CD4-positive, CD25-positive, alpha-beta regulatory T cell (primary cell): ENCODE measurements around the gene PCSK4. TPM values are rescaled to one million over a fixed set of nuclear protein-coding genes. Genes with fewer than 3 reads are reported as not detected.

ENCODE experiments used
- ATAC-seq, 2 donors: fragments of 150-1000 bp; cut with Tn5 transposase; one replicate each; pipeline ENCODE4 v1.10.0; 2021; ENCODE audit warnings: low read depth in 2 of 2, moderate number of reproducible peaks in 2 of 2, moderate library complexity in 1 of 2
- DNase-seq, 3 donors: peaks; one replicate each; pipeline versions ENCODE4 v3.0.0 to v3.0.0-alpha.2; 2012 to 2022; ENCODE audit warnings: mixed read lengths in 1 of 3
- H3K27ac ChIP-seq: one replicate; pipeline ENCODE4 v1.7.0; 2013; ENCODE audit warnings: mild to moderate bottlenecking, low read length; ENCODE audit not compliant: insufficient read depth, poor library complexity, severe bottlenecking
- H3K27me3 ChIP-seq: one replicate; pipeline ENCODE4 v1.7.0; 2013; ENCODE audit warnings: low read length; ENCODE audit not compliant: control insufficient read depth, insufficient read depth
- H3K36me3 ChIP-seq: one replicate; pipeline ENCODE4 v1.7.0; 2013; ENCODE audit warnings: mild to moderate bottlenecking, low read length, moderate library complexity; ENCODE audit not compliant: control insufficient read depth, insufficient read depth
- H3K4me1 ChIP-seq: 2 replicates; pipeline ENCODE4 v1.7.0; 2013; ENCODE audit warnings: mild to moderate bottlenecking, low read length; ENCODE audit not compliant: insufficient read depth, control insufficient read depth, poor library complexity, severe bottlenecking
- H3K4me3 ChIP-seq: one replicate; pipeline ENCODE4 v1.7.0; 2013; ENCODE audit warnings: low read depth, mild to moderate bottlenecking, low read length, moderate library complexity
- H3K9me3 ChIP-seq, 2 experiments: 1 replicate in 1 of 2; 2 replicates in 1 of 2; pipeline ENCODE4 v1.7.0; 2013; ENCODE audit warnings: low read length in 2 of 2, mild to moderate bottlenecking in 1 of 2, moderate library complexity in 1 of 2; ENCODE audit not compliant: control insufficient read depth in 2 of 2
- H3K27ac Mint-ChIP-seq, 3 donors: one replicate each; pipeline ENCODE4 v1.8.0; 2020 to 2022; ENCODE audit warnings: mild to moderate bottlenecking in 3 of 3, mixed read lengths in 3 of 3, moderate library complexity in 2 of 3
- H3K27me3 Mint-ChIP-seq: one replicate; pipeline ENCODE4 v1.8.0; 2022; ENCODE audit warnings: mild to moderate bottlenecking, mixed read lengths
- H3K36me3 Mint-ChIP-seq: one replicate; pipeline ENCODE4 v1.8.0; 2020; ENCODE audit warnings: mixed read lengths
- H3K4me1 Mint-ChIP-seq, 4 donors: one replicate each; pipeline ENCODE4 v1.8.0; 2020 to 2022; ENCODE audit warnings: mixed read lengths in 4 of 4, mild to moderate bottlenecking in 1 of 4
- H3K4me3 Mint-ChIP-seq, 4 donors: one replicate each; pipeline ENCODE4 v1.8.0; 2020 to 2022; ENCODE audit warnings: mild to moderate bottlenecking in 4 of 4, mixed read lengths in 4 of 4, moderate library complexity in 3 of 4
- H3K9me3 Mint-ChIP-seq, 7 donors: one replicate each; pipeline ENCODE4 v1.8.0; 2020 to 2022; ENCODE audit warnings: mixed read lengths in 7 of 7, mild to moderate bottlenecking in 3 of 7, moderate library complexity in 2 of 7
- polyA plus RNA-seq, 4 donors: library from polyadenylated mRNA; unstranded; fragments of 300-500 nt; fragmentation: Illumina TruSeq; gene quantifications; one replicate each; pipeline ENCODE4 v1.2.3, GENCODE V29; 2021
- total RNA-seq: library from RNA; stranded (reverse); gene quantifications from one replicate; pipeline ENCODE4 v1.2.3, GENCODE V29; 2022

Gene PCSK4
- total and polyA plus RNA-seq, 5 donors from 2014 or later = 0.08 to 1.3 (median 0.79) TPM; not detected in 1

DNA sequence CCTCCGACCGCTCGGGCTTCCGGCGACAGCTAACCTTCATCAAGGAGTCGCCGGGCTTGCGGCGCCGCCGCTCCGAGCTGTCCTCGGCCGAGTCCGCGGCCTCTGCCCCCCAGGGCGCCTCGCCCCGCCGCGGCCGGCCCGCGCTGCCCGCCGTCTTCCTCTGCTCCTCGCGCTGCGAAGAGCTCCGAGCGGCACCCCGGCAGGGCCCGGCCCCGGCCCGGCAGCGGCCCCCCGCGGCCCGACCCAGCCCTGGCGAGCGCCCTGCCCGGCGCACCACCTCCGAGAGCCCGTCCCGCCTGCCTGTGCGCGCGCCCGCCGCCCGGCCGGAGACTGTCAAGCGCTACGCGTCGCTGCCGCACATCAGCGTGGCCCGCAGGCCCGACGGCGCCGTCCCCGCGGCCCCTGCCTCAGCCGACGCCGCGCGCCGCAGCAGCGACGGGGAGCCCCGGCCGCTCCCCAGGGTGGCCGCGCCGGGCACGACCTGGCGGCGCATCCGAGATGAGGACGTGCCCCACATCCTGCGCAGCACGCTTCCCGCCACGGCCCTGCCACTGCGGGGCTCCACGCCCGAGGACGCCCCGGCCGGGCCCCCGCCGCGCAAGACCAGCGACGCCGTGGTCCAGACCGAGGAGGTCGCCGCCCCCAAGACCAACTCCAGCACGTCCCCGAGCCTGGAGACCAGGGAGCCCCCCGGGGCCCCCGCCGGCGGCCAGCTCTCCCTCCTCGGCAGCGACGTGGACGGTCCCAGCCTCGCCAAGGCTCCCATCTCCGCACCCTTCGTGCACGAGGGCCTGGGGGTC is 20.7 kb downstream of the PCSK4 start:
- Histone ChIP-seq H3K27ac (no peak overlapping the region), H3K27me3 (no peaks in the 10 kb centered on the region), H3K9me3 (no peaks in the 10 kb centered on the region), H3K4me1 (peaks cover 56% of the 10 kb centered on the region), H3K4me3 (no peak overlapping the region), H3K36me3 (no peaks in the 10 kb centered on the region)
- Mint-ChIP-seq H3K27ac (no peak overlapping the region), H3K4me3 (peak overlapping the region in 1 of 4 donors; percentile 86), H3K9me3 (peaks cover 0 to 2% (median 0%) of the 10 kb centered on the region in 7 donors), H3K27me3 (peaks cover under 1% of the 10 kb centered on the region), H3K4me1 (peaks cover 0 to 22% (median 1%) of the 10 kb centered on the region in 4 donors), H3K36me3 (no peaks in the 10 kb centered on the region)
- peak in 1 of 3 donors; percentile 54 for DNase-seq
- ATAC-seq = peak; percentile 22 to 27

DNA sequence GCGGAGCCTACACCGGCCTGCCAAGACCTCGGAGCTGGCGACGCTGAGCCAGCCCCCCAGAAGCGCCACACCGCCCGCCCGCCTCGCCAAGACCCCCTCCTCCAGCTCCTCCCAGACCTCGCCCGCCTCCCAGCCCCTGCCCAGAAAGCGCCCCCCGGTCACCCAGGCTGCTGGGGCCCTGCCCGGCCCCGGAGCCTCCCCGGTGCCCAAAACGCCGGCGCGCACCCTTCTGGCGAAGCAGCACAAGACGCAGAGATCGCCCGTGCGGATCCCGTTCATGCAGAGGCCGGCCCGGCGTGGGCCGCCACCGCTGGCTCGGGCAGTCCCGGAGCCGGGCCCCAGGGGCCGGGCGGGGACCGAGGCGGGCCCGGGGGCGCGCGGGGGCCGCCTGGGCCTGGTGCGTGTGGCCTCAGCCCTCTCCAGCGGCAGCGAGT is 21.3 kb downstream of the PCSK4 start:
- H3K9me3 Mint-ChIP-seq = peaks cover 0 to 2% (median 0%) of the 10 kb centered on the region in 7 donors
- no peak overlapping the region for H3K27ac ChIP-seq
- no peaks in the 10 kb centered on the region for H3K36me3 Mint-ChIP-seq
- H3K4me1 ChIP-seq = peaks cover 56% of the 10 kb centered on the region
- H3K9me3 ChIP-seq = no peaks in the 10 kb centered on the region
- no peak overlapping the region for H3K4me3 ChIP-seq
- H3K4me3 Mint-ChIP-seq = peak overlapping the region in 3 of 4 donors; percentile 21 to 68 (median 26)
- no peak overlapping the region for H3K27ac Mint-ChIP-seq
- DNase-seq = peak in 1 of 3 donors; percentile 29
- no peak for ATAC-seq
- no peaks in the 10 kb centered on the region for H3K36me3 ChIP-seq
- peaks cover 0 to 21% (median 1%) of the 10 kb centered on the region in 4 donors for H3K4me1 Mint-ChIP-seq
- peaks cover 5% of the 10 kb centered on the region for H3K27me3 Mint-ChIP-seq
- no peaks in the 10 kb centered on the region for H3K27me3 ChIP-seq

DNA sequence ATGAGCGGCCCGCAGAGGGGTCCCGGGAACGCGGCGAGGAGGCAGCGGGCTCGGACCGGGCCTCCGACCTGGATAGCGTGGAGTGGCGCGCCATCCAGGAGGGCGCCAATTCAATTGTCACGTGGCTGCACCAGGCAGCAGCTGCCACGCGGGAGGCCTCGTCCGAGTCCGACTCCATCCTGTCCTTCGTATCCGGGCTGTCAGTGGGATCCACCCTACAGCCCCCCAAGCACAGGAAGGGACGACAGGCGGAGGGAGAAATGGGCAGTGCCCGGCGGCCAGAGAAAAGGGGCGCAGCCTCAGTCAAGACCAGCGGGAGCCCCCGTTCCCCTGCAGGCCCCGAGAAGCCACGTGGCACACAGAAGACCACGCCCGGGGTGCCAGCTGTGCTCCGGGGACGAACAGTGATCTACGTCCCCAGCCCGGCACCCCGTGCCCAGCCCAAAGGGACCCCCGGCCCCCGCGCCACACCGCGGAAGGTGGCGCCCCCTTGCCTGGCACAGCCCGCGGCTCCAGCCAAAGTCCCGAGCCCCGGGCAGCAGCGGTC is 21.8 kb downstream of the PCSK4 start:
- H3K4me1 ChIP-seq = peaks cover 56% of the 10 kb centered on the region

DNA sequence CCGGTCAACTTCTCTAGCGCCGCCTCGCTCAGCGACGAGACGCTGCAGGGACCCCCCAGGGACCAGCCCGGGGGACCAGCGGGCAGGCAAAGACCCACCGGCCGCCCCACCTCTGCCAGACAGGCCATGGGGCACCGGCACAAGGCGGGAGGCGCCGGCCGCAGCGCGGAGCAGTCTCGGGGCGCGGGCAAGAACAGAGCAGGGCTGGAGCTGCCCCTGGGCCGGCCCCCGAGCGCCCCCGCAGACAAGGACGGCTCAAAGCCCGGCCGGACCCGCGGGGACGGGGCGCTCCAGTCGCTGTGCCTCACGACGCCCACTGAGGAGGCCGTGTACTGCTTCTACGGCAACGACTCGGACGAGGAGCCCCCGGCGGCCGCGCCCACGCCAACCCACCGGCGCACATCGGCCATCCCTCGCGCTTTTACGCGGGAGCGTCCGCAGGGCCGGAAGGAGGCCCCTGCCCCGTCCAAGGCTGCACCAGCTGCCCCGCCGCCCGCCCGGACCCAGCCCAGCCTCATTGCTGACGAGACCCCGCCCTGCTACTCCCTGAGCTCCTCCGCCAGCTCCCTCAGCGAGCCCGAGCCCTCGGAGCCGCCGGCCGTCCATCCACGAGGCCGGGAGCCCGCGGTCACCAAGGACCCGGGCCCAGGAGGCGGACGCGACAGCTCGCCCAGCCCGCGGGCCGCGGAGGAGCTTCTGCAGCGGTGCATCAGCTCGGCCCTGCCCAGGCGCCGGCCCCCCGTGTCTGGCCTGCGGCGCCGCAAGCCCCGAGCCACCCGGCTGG is 22.5 kb downstream of the PCSK4 start:
- Histone ChIP-seq H3K27me3 (no peaks in the 10 kb centered on the region), H3K4me1 (peaks cover 56% of the 10 kb centered on the region), H3K4me3 (no peak overlapping the region), H3K36me3 (no peaks in the 10 kb centered on the region), H3K27ac (no peak overlapping the region), H3K9me3 (no peaks in the 10 kb centered on the region)
- Mint-ChIP-seq H3K27me3 (peaks cover 5% of the 10 kb centered on the region), H3K9me3 (no peaks in the 10 kb centered on the region), H3K27ac (no peak overlapping the region), H3K36me3 (no peaks in the 10 kb centered on the region), H3K4me3 (no peak overlapping the region), H3K4me1 (peaks cover 0 to 17% (median 0%) of the 10 kb centered on the region in 4 donors)
- DNase-seq (no peak), ATAC-seq (no peak)

More for the DNA sequence above, 21.8 kb downstream of the PCSK4 start:
- no peaks in the 10 kb centered on the region for H3K27me3 ChIP-seq
- ATAC-seq = no peak
- no peak overlapping the region for H3K4me3 ChIP-seq
- H3K4me3 Mint-ChIP-seq = peak overlapping the region in 3 of 4 donors; percentile 63 to 75 (median 66)
- peaks cover 0 to 2% (median 0%) of the 10 kb centered on the region in 7 donors for H3K9me3 Mint-ChIP-seq
- H3K27me3 Mint-ChIP-seq = peaks cover 5% of the 10 kb centered on the region
- H3K4me1 Mint-ChIP-seq = peaks cover 0 to 21% (median 1%) of the 10 kb centered on the region in 4 donors
- H3K36me3 Mint-ChIP-seq = no peaks in the 10 kb centered on the region
- H3K9me3 ChIP-seq = no peaks in the 10 kb centered on the region
- H3K27ac ChIP-seq = no peak overlapping the region
- H3K36me3 ChIP-seq = no peaks in the 10 kb centered on the region
- no peak for DNase-seq
- no peak overlapping the region for H3K27ac Mint-ChIP-seq

DNA sequence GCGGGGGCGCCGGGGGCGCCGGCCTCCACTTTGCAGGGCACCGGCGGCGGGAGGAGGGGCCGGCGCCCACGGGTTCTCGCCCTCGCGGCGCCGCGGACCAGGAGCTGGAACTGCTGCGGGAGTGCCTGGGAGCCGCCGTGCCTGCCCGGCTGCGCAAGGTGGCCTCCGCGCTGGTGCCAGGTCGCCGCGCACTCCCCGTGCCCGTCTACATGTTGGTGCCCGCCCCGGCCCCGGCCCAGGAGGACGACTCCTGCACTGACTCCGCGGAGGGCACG is 23.0 kb downstream of the PCSK4 start:
- peaks cover 5% of the 10 kb centered on the region for H3K27me3 Mint-ChIP-seq

DNA sequence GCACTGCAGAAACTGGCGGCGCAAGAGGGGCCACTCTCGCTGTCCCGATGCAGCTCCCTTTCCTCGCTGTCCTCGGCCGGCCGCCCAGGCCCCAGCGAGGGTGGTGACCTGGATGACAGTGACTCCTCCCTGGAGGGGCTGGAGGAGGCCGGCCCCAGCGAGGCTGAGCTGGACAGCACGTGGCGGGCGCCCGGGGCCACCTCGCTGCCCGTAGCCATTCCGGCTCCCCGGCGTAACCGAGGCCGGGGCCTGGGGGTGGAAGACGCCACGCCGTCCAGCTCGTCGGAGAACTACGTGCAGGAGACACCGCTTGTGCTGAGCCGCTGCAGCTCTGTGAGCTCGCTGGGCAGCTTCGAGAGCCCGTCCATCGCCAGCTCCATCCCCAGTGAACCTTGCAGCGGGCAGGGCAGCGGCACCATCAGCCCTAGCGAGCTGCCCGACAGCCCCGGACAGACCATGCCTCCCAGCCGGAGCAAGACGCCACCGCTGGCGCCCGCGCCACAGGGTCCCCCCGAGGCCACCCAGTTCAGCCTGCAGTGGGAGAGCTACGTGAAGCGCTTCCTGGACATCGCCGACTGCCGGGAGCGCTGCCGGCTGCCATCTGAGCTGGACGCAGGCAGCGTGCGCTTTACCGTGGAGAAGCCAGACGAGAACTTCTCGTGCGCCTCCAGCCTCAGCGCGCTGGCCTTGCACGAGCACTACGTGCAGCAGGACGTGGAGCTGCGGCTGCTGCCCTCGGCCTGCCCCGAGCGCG is 23.5 kb downstream of the PCSK4 start:
- H3K27ac Mint-ChIP-seq = no peak overlapping the region

More for the DNA sequence above, 23.0 kb downstream of the PCSK4 start:
- no peak for DNase-seq
- Histone ChIP-seq H3K9me3 (no peaks in the 10 kb centered on the region), H3K4me3 (no peak overlapping the region), H3K27me3 (no peaks in the 10 kb centered on the region), H3K36me3 (no peaks in the 10 kb centered on the region), H3K4me1 (peaks cover 56% of the 10 kb centered on the region), H3K27ac (no peak overlapping the region)
- no peak for ATAC-seq
- Mint-ChIP-seq H3K36me3 (no peaks in the 10 kb centered on the region), H3K4me1 (peaks cover 0 to 14% (median 0%) of the 10 kb centered on the region in 4 donors), H3K27ac (no peak overlapping the region), H3K9me3 (no peaks in the 10 kb centered on the region), H3K4me3 (no peak overlapping the region)

DNA sequence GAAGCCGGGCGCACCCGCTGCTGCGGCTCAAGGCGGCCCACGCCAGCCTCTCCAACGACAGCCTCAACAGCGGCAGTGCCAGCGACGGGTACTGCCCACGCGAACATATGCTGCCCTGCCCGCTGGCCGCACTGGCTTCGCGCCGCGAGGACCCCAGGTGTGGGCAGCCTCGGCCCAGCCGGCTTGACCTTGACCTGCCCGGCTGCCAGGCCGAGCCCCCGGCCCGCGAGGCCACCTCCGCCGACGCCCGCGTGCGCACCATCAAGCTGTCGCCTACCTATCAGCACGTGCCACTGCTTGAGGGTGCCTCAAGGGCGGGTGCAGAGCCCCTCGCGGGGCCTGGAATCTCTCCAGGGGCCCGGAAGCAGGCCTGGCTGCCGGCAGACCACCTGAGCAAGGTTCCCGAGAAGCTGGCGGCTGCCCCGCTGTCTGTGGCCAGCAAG is 24.1 kb downstream of the PCSK4 start:
- DNase-seq = no peak
- Histone ChIP-seq H3K9me3 (no peaks in the 10 kb centered on the region), H3K27me3 (no peaks in the 10 kb centered on the region), H3K4me3 (no peak overlapping the region), H3K4me1 (peaks cover 47% of the 10 kb centered on the region), H3K36me3 (no peaks in the 10 kb centered on the region), H3K27ac (no peak overlapping the region)
- no peak for ATAC-seq
- H3K9me3 Mint-ChIP-seq = no peaks in the 10 kb centered on the region
- H3K27ac Mint-ChIP-seq = no peak overlapping the region
- peaks cover 5% of the 10 kb centered on the region for H3K27me3 Mint-ChIP-seq
- no peaks in the 10 kb centered on the region for H3K36me3 Mint-ChIP-seq
- H3K4me3 Mint-ChIP-seq = no peak overlapping the region
- H3K4me1 Mint-ChIP-seq = peaks cover 0 to 4% (median 0%) of the 10 kb centered on the region in 4 donors

More for the DNA sequence above, 23.5 kb downstream of the PCSK4 start:
- H3K9me3 ChIP-seq = no peaks in the 10 kb centered on the region
- no peak overlapping the region for H3K4me3 ChIP-seq
- Mint-ChIP-seq H3K4me1 (peaks cover 0 to 9% (median 0%) of the 10 kb centered on the region in 4 donors), H3K36me3 (no peaks in the 10 kb centered on the region), H3K9me3 (no peaks in the 10 kb centered on the region), H3K27me3 (peaks cover 5% of the 10 kb centered on the region), H3K4me3 (no peak overlapping the region)
- no peaks in the 10 kb centered on the region for H3K36me3 ChIP-seq
- ATAC-seq (no peak), DNase-seq (no peak)
- H3K27ac ChIP-seq = no peak overlapping the region
- H3K4me1 ChIP-seq = peaks cover 53% of the 10 kb centered on the region
- no peaks in the 10 kb centered on the region for H3K27me3 ChIP-seq
